H9 (cell line): ENCODE measurements around the gene FSTL4. TPM values are rescaled to one million over a fixed set of nuclear protein-coding genes. Genes with fewer than 3 reads are reported as not detected.

Source experiments
- DNase-seq: peaks from one replicate; pipeline ENCODE4 v3.0.0-alpha.2; 2017
- H2AFZ ChIP-seq: one replicate; pipeline ENCODE4 v1.6.1; 2013; ENCODE audit warnings: mild to moderate bottlenecking, low read length, control low read depth, moderate library complexity
- H2AK5ac ChIP-seq: 2 replicates; pipeline ENCODE4 v1.6.1; 2013; ENCODE audit warnings: low read length, control low read depth, mixed read lengths; ENCODE audit not compliant: insufficient read length
- H2BK120ac ChIP-seq: one replicate; pipeline ENCODE4 v1.6.1; 2013; ENCODE audit warnings: low read depth, mild to moderate bottlenecking, low read length, control low read depth, inconsistent platforms; ENCODE audit not compliant: poor library complexity, severe bottlenecking
- H2BK12ac ChIP-seq: 2 replicates; pipeline ENCODE4 v1.6.1; 2013; ENCODE audit warnings: low read length, control low read depth, mixed read lengths, low read depth; ENCODE audit not compliant: insufficient read length
- H2BK15ac ChIP-seq: 2 replicates; pipeline ENCODE4 v1.6.1; 2013; ENCODE audit warnings: low read depth, low read length, control low read depth
- H2BK20ac ChIP-seq: one replicate; pipeline ENCODE4 v1.6.1; 2013; ENCODE audit warnings: low read depth, mild to moderate bottlenecking, low read length, control low read depth, inconsistent platforms; ENCODE audit not compliant: poor library complexity, severe bottlenecking
- H2BK5ac ChIP-seq: 2 replicates; pipeline ENCODE4 v1.6.1; 2013; ENCODE audit warnings: low read length, control low read depth, mixed read lengths; ENCODE audit not compliant: insufficient read length
- H3K14ac ChIP-seq: 2 replicates; pipeline ENCODE4 v1.6.1; 2013; ENCODE audit warnings: low read length, control low read depth; ENCODE audit not compliant: insufficient read depth
- H3K18ac ChIP-seq: 2 replicates; pipeline ENCODE4 v1.6.1; 2013; ENCODE audit warnings: low read depth, mild to moderate bottlenecking, mixed read lengths, low read length, control low read depth; ENCODE audit not compliant: insufficient read length
- H3K23ac ChIP-seq: 2 replicates; pipeline ENCODE4 v1.6.1; 2013; ENCODE audit warnings: low read length, control low read depth, mixed read lengths, low read depth; ENCODE audit not compliant: insufficient read length
- H3K23me2 ChIP-seq: 2 replicates; pipeline ENCODE4 v1.6.1; 2013; ENCODE audit warnings: low read depth, mild to moderate bottlenecking, mixed read lengths, low read length, control low read depth; ENCODE audit not compliant: insufficient read length, poor library complexity, severe bottlenecking
- H3K27ac ChIP-seq: 2 replicates; pipeline ENCODE4 v1.5.1; 2013; ENCODE audit warnings: low read length, control low read depth, mixed read lengths, low read depth; ENCODE audit not compliant: insufficient read length
- H3K27me3 ChIP-seq: 2 replicates; pipeline ENCODE4 v1.6.1; 2013; ENCODE audit warnings: low read length, control low read depth, inconsistent platforms; ENCODE audit not compliant: insufficient read depth
- H3K4ac ChIP-seq: 2 replicates; pipeline ENCODE4 v1.6.1; 2013; ENCODE audit warnings: low read depth, mild to moderate bottlenecking, control low read depth, inconsistent platforms, low read length, moderate library complexity
- H3K4me1 ChIP-seq: 2 replicates; pipeline ENCODE4 v1.6.1; 2013; ENCODE audit warnings: low read length, control low read depth, inconsistent platforms; ENCODE audit not compliant: insufficient read depth
- H3K4me2 ChIP-seq: 2 replicates; pipeline ENCODE4 v1.6.1; 2013; ENCODE audit warnings: low read length, control low read depth, mixed read lengths; ENCODE audit not compliant: insufficient read length, insufficient read depth
- H3K56ac ChIP-seq: 2 replicates; pipeline ENCODE4 v1.6.1; 2013; ENCODE audit warnings: low read depth, mild to moderate bottlenecking, mixed read lengths, low read length, control low read depth; ENCODE audit not compliant: insufficient read length
- H3K79me1 ChIP-seq: 2 replicates; pipeline ENCODE4 v1.6.1; 2013; ENCODE audit warnings: low read depth, mild to moderate bottlenecking, moderate library complexity, low read length, control low read depth, inconsistent platforms; ENCODE audit not compliant: insufficient read depth, poor library complexity, severe bottlenecking
- H3K79me2 ChIP-seq: 2 replicates; pipeline ENCODE4 v1.6.1; 2013; ENCODE audit warnings: low read length, control low read depth, inconsistent platforms; ENCODE audit not compliant: insufficient read depth
- H3K9ac ChIP-seq: 2 replicates; pipeline ENCODE4 v1.6.1; 2013; ENCODE audit warnings: low read length, control low read depth, mixed read lengths; ENCODE audit not compliant: insufficient read length; ENCODE audit errors: extremely low read depth
- H3K9me3 ChIP-seq: one replicate; pipeline ENCODE4 v1.6.1; 2013; ENCODE audit warnings: low read depth, low read length, inconsistent platforms; ENCODE audit not compliant: control insufficient read depth
- H3T11ph ChIP-seq: one replicate; pipeline ENCODE4 v1.6.1; 2013; ENCODE audit warnings: mild to moderate bottlenecking, low read length, control low read depth, inconsistent platforms
- H4K20me1 ChIP-seq: one replicate; pipeline ENCODE4 v1.6.1; 2013; ENCODE audit not compliant: control insufficient read depth, insufficient read length, insufficient read depth
- H4K5ac ChIP-seq: 2 replicates; pipeline ENCODE4 v1.6.1; 2013; ENCODE audit warnings: low read depth, mild to moderate bottlenecking, mixed read lengths, low read length, control low read depth; ENCODE audit not compliant: insufficient read length
- H4K8ac ChIP-seq: replicated peaks from 2 replicates; pipeline ENCODE4 v1.6.1; 2013; ENCODE audit warnings: low read length, control low read depth, mixed read lengths, low read depth; ENCODE audit not compliant: insufficient read length
- H4K91ac ChIP-seq: 2 replicates; pipeline ENCODE4 v1.6.1; 2013; ENCODE audit warnings: low read depth, mild to moderate bottlenecking, moderate library complexity, mixed read lengths, low read length, control low read depth; ENCODE audit not compliant: insufficient read length
- H3K27ac Mint-ChIP-seq, 3 experiments: 2 replicates in 2 of 3; 3 replicates in 1 of 3; pipeline ENCODE4 v1.8.0; 2020 to 2021; ENCODE audit warnings: mixed read lengths in 3 of 3, mild to moderate bottlenecking in 1 of 3, moderate library complexity in 1 of 3
- H3K27me3 Mint-ChIP-seq: 2 replicates; pipeline ENCODE4 v1.8.0; 2021; ENCODE audit warnings: low read depth, mild to moderate bottlenecking, moderate library complexity, mixed read lengths
- H3K36me3 Mint-ChIP-seq, 3 experiments: 2 replicates in 2 of 3; 3 replicates in 1 of 3; pipeline ENCODE4 v1.8.0; 2020 to 2021; ENCODE audit warnings: low read depth in 3 of 3, mixed read lengths in 3 of 3; ENCODE audit not compliant: insufficient read depth in 1 of 3
- H3K4me1 Mint-ChIP-seq, 2 experiments: 2 replicates each; pipeline ENCODE4 v1.8.0; 2020; ENCODE audit warnings: mixed read lengths in 2 of 2
- H3K4me3 Mint-ChIP-seq, 2 experiments: 2 replicates in 1 of 2; 3 replicates in 1 of 2; pipeline ENCODE4 v1.8.0; 2020 to 2021; ENCODE audit warnings: mild to moderate bottlenecking in 2 of 2, mixed read lengths in 2 of 2, moderate library complexity in 1 of 2
- H3K9me3 Mint-ChIP-seq, 2 experiments: 2 replicates in 1 of 2; 3 replicates in 1 of 2; pipeline ENCODE4 v1.8.0; 2020; ENCODE audit warnings: mild to moderate bottlenecking in 2 of 2, mixed read lengths in 2 of 2, moderate library complexity in 1 of 2
- WGBS: extraction: QIAGEN DNeasy Blood & Tissue Kit; methylation state at CpG from one replicate; pipeline ENCODE4 v1.1.7; 2013; ENCODE audit warnings: missing lambda C conversion rate, low lambda C conversion rate, mixed read lengths; ENCODE audit not compliant: insufficient read length; ENCODE audit errors: extremely low coverage; 5-methylcytosine and 5-hydroxymethylcytosine counted together
- total RNA-seq: library from RNA; stranded (reverse); gene quantifications from 2 replicates; pipeline ENCODE4 v1.2.1, GENCODE V29; 2021
- TF ChIP-seq, protein P1 (sequence below): fragments of 200-600 bp; sonication (generic); conservative IDR thresholded peaks from 3 replicates; pipeline ENCODE4 v1.8.0; 2021; ENCODE audit warnings: antibody characterized with exemption, mild to moderate bottlenecking

The FSTL4 gene
- total RNA-seq, 1 experiment from 2014 or later, result 5.7 TPM

DNA sequence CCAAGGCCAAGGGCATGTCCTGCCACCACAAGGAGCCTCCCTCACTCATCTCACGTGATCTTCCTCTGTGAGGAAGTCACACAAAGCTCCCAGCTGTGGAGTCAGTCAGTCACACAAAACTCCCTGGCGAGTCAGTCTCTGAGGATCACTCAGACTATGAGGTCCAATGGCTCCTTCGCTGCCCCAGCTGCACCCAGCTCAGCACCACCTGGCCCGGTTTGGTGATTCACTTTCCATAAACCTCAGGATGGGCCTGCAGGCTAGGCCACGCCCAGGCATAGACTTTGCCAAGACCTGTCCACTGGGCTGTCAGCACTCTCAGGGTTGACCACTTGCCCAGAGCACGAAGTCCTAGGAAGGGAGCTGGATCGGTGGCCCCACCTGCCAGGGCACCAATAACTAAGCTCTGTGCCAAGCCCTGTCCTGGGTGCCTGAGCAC lies 326.7 kb downstream of the FSTL4 start:
- Histone ChIP-seq H2BK5ac (no peak overlapping the region), H2BK20ac (no peak overlapping the region), H4K5ac (no peak overlapping the region), H4K91ac (no peak overlapping the region), H3K23ac (no peak overlapping the region), H3K23me2 (no peaks in the 10 kb centered on the region), H3K27ac (no peak overlapping the region), H3K27me3 (no peaks in the 10 kb centered on the region), H3K9me3 (no peaks in the 10 kb centered on the region), H3K79me1 (no peaks in the 10 kb centered on the region), H3K4me2 (no peak overlapping the region), H2AFZ (no peak overlapping the region), H3K56ac (no peak overlapping the region), H2BK120ac (no peak overlapping the region), H2AK5ac (no peak overlapping the region), H3K18ac (no peak overlapping the region), H2BK15ac (no peak overlapping the region), H3K4ac (no peak overlapping the region), H4K8ac (no peak overlapping the region), H3K79me2 (no peaks in the 10 kb centered on the region), H3K9ac (no peak overlapping the region), H3T11ph (no peak overlapping the region), H2BK12ac (no peak overlapping the region), H3K4me1 (no peaks in the 10 kb centered on the region), H4K20me1 (no peaks in the 10 kb centered on the region), H3K14ac (no peak overlapping the region)
- no peak overlapping the region for H3K4me3 Mint-ChIP-seq
- H3K36me3 Mint-ChIP-seq, result no peaks in the 10 kb centered on the region
- TF ChIP-seq, protein P1, sequence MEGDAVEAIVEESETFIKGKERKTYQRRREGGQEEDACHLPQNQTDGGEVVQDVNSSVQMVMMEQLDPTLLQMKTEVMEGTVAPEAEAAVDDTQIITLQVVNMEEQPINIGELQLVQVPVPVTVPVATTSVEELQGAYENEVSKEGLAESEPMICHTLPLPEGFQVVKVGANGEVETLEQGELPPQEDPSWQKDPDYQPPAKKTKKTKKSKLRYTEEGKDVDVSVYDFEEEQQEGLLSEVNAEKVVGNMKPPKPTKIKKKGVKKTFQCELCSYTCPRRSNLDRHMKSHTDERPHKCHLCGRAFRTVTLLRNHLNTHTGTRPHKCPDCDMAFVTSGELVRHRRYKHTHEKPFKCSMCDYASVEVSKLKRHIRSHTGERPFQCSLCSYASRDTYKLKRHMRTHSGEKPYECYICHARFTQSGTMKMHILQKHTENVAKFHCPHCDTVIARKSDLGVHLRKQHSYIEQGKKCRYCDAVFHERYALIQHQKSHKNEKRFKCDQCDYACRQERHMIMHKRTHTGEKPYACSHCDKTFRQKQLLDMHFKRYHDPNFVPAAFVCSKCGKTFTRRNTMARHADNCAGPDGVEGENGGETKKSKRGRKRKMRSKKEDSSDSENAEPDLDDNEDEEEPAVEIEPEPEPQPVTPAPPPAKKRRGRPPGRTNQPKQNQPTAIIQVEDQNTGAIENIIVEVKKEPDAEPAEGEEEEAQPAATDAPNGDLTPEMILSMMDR, result no peak
- H3K27me3 Mint-ChIP-seq, result 0 out of 2 replicates have a peak, but pooled peaks cover 1% of the 10 kb centered on the region
- DNase-seq, result no peak
- no peak overlapping the region for H3K27ac Mint-ChIP-seq
- H3K9me3 Mint-ChIP-seq, result no peaks in the 10 kb centered on the region
- no CpG with 5 or more reads among the region's 7 CpGs for WGBS
- peaks cover 8 to 9% of the 10 kb centered on the region in 2 experiments for H3K4me1 Mint-ChIP-seq
